Neural progenitor cell (in vitro differentiated cells): Measurements from ENCODE around the gene RELCH.

Experiments used
- EZH2 ChIP-seq: fragments of 200-600 bp; sonication (generic); IDR thresholded peaks from 2 replicates; pipeline ENCODE4 v1.6.1; 2017; ENCODE audit warnings: antibody characterized with exemption, mild to moderate bottlenecking, moderate library complexity
- EZH2phosphoT487 ChIP-seq: fragments of 200-600 bp; sonication (generic); IDR thresholded peaks from 2 replicates; pipeline ENCODE4 v1.6.1; 2017; ENCODE audit warnings: antibody characterized with exemption
- TF ChIP-seq, protein P1 (sequence below): fragments of 200-600 bp; sonication (generic); IDR thresholded peaks from 2 replicates; pipeline ENCODE4 v1.5.1; 2017; ENCODE audit warnings: antibody characterized with exemption, mild to moderate bottlenecking

- TF ChIP-seq, protein P1, sequence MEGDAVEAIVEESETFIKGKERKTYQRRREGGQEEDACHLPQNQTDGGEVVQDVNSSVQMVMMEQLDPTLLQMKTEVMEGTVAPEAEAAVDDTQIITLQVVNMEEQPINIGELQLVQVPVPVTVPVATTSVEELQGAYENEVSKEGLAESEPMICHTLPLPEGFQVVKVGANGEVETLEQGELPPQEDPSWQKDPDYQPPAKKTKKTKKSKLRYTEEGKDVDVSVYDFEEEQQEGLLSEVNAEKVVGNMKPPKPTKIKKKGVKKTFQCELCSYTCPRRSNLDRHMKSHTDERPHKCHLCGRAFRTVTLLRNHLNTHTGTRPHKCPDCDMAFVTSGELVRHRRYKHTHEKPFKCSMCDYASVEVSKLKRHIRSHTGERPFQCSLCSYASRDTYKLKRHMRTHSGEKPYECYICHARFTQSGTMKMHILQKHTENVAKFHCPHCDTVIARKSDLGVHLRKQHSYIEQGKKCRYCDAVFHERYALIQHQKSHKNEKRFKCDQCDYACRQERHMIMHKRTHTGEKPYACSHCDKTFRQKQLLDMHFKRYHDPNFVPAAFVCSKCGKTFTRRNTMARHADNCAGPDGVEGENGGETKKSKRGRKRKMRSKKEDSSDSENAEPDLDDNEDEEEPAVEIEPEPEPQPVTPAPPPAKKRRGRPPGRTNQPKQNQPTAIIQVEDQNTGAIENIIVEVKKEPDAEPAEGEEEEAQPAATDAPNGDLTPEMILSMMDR = no peak
- no peak for TF ChIP-seq EZH2
- no peak for TF ChIP-seq EZH2phosphoT487
Measured at GRCh38 chr18:62341473-62341872, 154.4 kb downstream of the RELCH start.
